HFF-Myc (cell line): Measurements from ENCODE around the gene STK4.

Experiments
- DNase-seq: peaks from one replicate; pipeline ENCODE4 v3.0.0-alpha.2; 2011; ENCODE audit warnings: low read depth; ENCODE audit errors: extremely low read depth
- H3K4me3 ChIP-seq: replicated peaks from 2 replicates; pipeline ENCODE4 v1.5.1; 2011; ENCODE audit warnings: low read depth, mild to moderate bottlenecking, control low read depth, low read length
- CTCF ChIP-seq: IDR thresholded peaks from 2 replicates; pipeline ENCODE4 v1.5.1; 2012; ENCODE audit warnings: mild to moderate bottlenecking, low read depth, low read length, control low read depth; ENCODE audit errors: missing control alignments

The STK4 gene

GRCh38 chr20:45064812-45065211 lies 98.5 kb downstream of the STK4 start:
- H3K4me3 ChIP-seq, result no peak overlapping the region
- TF ChIP-seq CTCF, result no peak
- DNase-seq, result no peak

GRCh38 chr20:45066372-45066771 lies 100.1 kb downstream of the STK4 start:
- no peak for DNase-seq
- H3K4me3 ChIP-seq, result no peak overlapping the region
- no peak for TF ChIP-seq CTCF

GRCh38 chr20:45067087-45067486 lies 100.8 kb downstream of the STK4 start:
- TF ChIP-seq CTCF, result no peak
- no peak for DNase-seq
- no peak overlapping the region for H3K4me3 ChIP-seq

GRCh38 chr20:45067558-45067957 lies 101.2 kb downstream of the STK4 start:
- H3K4me3 ChIP-seq, result no peak overlapping the region
- no peak for DNase-seq
- no peak for TF ChIP-seq CTCF

- DNase-seq, result no peak
- no peak overlapping the region for H3K4me3 ChIP-seq
- no peak for TF ChIP-seq CTCF
Measured at GRCh38 chr20:45069261-45069660, 102.9 kb downstream of the STK4 start.

- H3K4me3 ChIP-seq, result no peak overlapping the region
- no peak for TF ChIP-seq CTCF
- no peak for DNase-seq
Measured at GRCh38 chr20:45070932-45071632, 104.8 kb downstream of the STK4 start.

GRCh38 chr20:45072066-45072465 lies 105.8 kb downstream of the STK4 start:
- DNase-seq, result no peak
- no peak overlapping the region for H3K4me3 ChIP-seq
- TF ChIP-seq CTCF, result no peak
